ENCODE results near the gene TCF23.

Gene TCF23

GRCh38 chr2:27122791-27123190 is 26.0 kb upstream of the TCF23 start:
- TF ChIP-seq ZNF274 (IDR thresholded peaks at IDR 0.05; ENCODE audit: low read depth, low read length), result no peak
- no peak overlapping the region for H3K4me3 ChIP-seq (ENCODE audit: low read length)

- TF ChIP-seq ZNF274 (IDR thresholded peaks at IDR 0.05; ENCODE audit: low read depth, low read length), result no peak
- H3K4me3 ChIP-seq (ENCODE audit: low read length), result peak within 1 kb of the TSS; percentile 53; the same call in 1 of the 2 replicates
These were observed 25.3 kb upstream of the TCF23 start, which contains the start of gene ABHD1 for GRCh38 chr2:27123302-27124150. Gene ABHD1 (plus strand): TSS chr2:27123815. CDS start chr2:27123949, 134 bp downstream.

DNA sequence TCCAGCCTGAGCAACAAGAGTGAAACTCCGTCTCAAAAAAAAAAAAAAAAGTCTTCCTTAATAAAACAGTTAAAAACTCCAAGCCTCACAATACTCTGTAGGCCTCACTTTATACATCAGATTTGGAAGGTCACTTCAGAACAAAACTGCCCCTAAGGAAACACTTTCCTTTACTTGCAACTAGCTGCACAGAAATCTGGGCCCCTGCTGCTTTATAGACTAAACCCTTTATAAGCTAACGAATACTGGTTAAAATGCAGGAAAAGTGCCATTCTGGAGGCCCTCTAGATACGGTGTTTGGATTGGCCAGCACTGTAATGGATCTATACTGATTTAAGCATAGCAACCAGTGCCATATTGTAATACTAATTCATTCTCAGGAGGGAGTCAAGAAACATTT is 23.7 kb upstream of the TCF23 start:
- no peak overlapping the region for H3K4me3 ChIP-seq (ENCODE audit: low read length)
- TF ChIP-seq ZNF274 (IDR thresholded peaks at IDR 0.05; ENCODE audit: low read depth, low read length), result no peak

DNA sequence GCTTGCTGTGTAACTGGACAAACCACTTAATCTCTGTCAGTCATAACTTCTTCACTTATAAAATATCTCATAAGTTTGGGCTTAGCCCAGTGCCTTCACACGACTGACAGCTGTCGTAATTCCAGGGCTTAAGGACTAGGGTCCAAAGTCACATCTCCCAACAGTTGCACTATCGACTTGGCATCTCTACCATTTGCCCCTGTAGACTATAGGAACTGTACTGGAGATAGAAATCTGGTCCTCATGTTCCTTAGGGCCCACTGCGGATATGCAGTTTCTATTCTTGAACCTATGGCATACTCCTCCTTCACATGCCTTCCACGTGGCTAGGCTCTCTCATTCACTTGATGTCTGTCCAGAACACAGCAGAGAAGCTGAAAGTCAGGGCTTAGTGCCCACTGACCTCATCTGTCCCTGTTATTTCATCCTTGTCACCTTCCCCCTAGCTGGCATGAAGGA is 22.5 kb upstream of the TCF23 start:
- H3K4me3 ChIP-seq (ENCODE audit: low read length), result no peak overlapping the region
- no peak for TF ChIP-seq ZNF274 (IDR thresholded peaks at IDR 0.05; ENCODE audit: low read depth, low read length)

GRCh38 chr2:27127883-27128667 is 20.7 kb upstream of the TCF23 start:
- no peak for TF ChIP-seq ZNF274 (IDR thresholded peaks at IDR 0.05; ENCODE audit: low read depth, low read length)

DNA sequence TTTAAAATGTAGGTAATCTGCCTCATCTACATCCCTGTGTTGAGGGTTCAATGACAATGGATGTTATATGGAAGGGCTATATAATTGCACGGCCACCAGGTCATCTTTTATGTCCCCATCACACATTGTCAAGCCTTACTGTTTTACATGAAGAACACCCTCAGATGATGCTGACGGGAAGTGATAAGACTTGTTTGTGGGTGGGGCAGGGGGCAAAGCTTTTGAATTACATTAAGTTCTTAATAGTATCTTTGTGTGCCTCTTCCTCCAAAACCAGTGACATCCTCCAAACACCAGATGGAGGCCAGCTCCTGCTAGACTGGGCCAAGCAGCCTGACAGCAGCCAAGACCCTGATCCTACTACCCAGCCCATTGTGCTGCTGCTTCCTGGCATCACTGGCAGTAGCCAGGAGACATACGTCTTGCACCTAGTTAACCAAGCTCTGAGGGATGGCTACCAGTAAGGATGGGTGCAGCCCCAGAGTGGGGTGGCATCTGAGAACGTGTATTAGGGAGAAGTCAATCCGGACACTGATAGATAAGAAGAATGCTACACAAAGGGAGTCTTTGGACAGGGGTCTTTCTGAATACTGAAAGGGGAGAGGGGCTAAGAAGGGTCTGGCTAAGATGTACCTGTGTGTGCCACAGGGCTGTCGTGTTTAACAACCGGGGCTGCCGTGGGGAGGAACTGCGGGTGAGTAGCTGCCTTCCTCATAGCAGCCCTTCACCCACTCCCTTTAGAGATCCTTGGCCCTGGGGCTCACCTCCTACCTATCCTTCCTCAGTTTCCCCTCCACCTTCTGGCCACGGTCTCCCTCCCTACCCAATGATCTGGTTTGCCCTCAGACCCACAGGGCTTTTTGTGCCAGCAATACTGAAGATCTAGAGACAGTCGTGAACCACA is 19.9 kb upstream of the TCF23 start:
- H3K4me3 ChIP-seq (ENCODE audit: low read length), result no peak overlapping the region
- TF ChIP-seq ZNF274 (IDR thresholded peaks at IDR 0.05; ENCODE audit: low read depth, low read length), result no peak

More at GRCh38 chr2:27127883-27128667, 20.7 kb upstream of the TCF23 start:
- no peak overlapping the region for H3K4me3 ChIP-seq (ENCODE audit: low read length)

DNA sequence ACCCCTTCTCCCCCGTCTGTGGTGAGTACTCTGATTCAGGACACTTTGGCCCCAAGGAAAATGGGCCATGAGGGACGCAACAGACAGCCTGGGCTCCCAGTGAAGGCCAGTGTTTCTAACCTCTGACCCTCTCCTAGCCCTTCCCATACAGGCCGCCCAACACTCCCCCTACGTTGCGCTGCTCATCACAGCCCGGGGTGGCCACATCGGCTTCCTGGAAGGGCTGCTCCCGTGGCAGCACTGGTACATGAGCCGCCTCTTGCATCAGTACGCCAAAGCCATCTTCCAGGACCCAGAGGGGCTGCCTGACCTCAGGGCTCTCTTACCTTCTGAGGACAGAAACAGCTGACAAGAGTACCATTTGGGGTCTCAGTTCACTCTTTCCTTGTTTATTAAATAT is 18.4 kb upstream of the TCF23 start:
- TF ChIP-seq ZNF274 (IDR thresholded peaks at IDR 0.05; ENCODE audit: low read depth, low read length), result no peak
- no peak overlapping the region for H3K4me3 ChIP-seq (ENCODE audit: low read length)

DNA sequence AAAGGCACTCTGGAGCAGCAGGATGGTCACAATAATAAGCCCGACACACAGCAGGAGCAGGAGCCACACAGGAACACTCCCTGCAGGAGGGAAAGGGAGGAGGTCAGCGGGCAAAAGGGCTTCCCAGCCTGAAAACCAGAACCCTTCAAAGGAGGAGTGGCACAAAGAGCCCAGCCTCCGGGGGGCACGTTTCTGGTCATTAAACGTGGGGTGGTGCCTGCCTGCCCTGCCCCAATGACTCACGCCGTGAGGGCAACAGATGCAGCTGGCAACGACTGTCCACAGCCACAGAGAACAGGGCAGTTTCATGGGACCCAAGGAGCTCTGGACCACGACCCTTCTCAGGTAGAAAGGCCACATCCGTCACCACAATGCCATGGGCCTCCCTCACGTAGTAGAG is 17.4 kb upstream of the TCF23 start:
- no peak overlapping the region for H3K4me3 ChIP-seq (ENCODE audit: low read length)
- TF ChIP-seq ZNF274 (IDR thresholded peaks at IDR 0.05; ENCODE audit: low read depth, low read length), result no peak

- peak overlapping the region; percentile 82 for H3K4me3 ChIP-seq (ENCODE audit: low read length)
- no peak for TF ChIP-seq ZNF274 (IDR thresholded peaks at IDR 0.05; ENCODE audit: low read depth, low read length)
These were observed 15.5 kb upstream of the TCF23 start for GRCh38 chr2:27133195-27133875.

DNA sequence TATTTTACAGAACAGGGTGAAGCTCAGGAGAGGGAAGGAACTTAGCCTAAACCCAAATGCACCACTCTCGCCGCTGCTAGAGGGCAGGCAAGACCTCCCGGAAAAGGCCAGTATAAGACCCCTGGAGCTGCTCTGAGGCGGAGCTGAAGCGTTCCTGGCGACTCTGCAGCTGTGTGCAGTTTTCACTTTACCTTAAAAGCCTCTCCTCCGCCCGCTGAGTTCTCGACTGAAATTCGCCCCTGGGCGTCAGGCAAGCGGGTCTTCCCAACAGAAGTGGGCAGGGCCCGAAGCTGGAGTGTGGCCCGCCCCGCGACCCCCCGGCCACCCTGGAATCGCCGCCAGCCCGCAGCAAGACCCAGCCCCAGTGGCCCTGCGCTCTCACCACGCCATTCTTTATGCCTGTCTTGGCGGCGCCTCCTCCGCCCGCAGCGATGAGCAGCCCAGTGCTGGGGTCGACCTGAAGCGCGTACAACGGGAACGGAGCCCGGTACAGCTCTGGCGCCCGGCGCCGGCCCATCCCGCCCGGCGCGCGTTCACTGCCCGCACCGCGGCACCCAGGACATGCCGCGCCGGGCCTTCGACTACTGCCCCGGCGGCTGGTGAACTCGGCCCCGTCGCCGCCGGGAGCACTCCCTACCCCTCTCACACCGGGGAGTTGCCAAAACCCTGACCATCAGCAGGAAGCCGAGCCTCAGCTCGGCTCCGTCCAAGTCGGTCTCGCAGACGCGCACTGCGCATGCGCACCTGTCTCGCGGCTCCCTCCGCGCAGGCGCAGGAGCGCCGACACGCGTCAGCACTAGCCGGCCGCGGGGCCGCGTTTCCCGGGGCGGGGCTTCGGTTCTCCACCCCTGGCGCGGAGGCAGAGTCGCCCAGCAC is 14.7 kb upstream of the TCF23 start, which contains the start of gene PREB:
PREB (minus strand) TSS at position 732 of the 876 bp plus-strand sequence; CDS start at position 517, 215 bp downstream.
- TF ChIP-seq ZNF274 (IDR thresholded peaks at IDR 0.05; ENCODE audit: low read depth, low read length), result no peak
- H3K4me3 ChIP-seq (ENCODE audit: low read length), result peak within 1 kb of the TSS; percentile 82

- no peak for TF ChIP-seq ZNF274 (IDR thresholded peaks at IDR 0.05; ENCODE audit: low read depth, low read length)
- H3K4me3 ChIP-seq (ENCODE audit: low read length), result peak overlapping the region; percentile 37; the same call in 1 of the 2 replicates
These were observed 13.9 kb upstream of the TCF23 start for GRCh38 chr2:27134781-27135477.
